Naive thymus-derived CD4-positive, alpha-beta T cell (primary cell): ENCODE data around the gene KAZN. TPM values are rescaled to one million over a fixed set of nuclear protein-coding genes. Genes with fewer than 3 reads are reported as not detected.
A peak's percentile ranks its signal among the peaks of the same experiment; 100 is the strongest.

Source experiments
- ATAC-seq: fragments of 150-1000 bp; cut with Tn5 transposase; 2 replicates; pipeline ENCODE4 v1.10.0; 2021; ENCODE audit warnings: mild to moderate bottlenecking, moderate library complexity
- CTCF ChIA-PET: fragments of 350-600 bp; sonication (Branson Sonifier 250); formaldehyde crosslinking; loops from one replicate; lab custom pipeline; 2021; ENCODE audit warnings: antibody characterized with exemption; lab: Charles Lee
- POLR2A ChIA-PET: fragments of 350-600 bp; sonication (Branson Sonifier 250); formaldehyde crosslinking; loops from one replicate; lab custom pipeline; 2021; ENCODE audit warnings: antibody characterized with exemption, inconsistent platforms; lab: Charles Lee
- DNase-seq, 9 donors: peaks; one replicate each; pipeline versions ENCODE4 v3.0.0 to v3.0.0-alpha.2; 2020 to 2022; ENCODE audit warnings: mixed read lengths in 1 of 9
- H3K27ac ChIP-seq: one replicate; pipeline ENCODE4 v1.7.0; 2013; ENCODE audit warnings: mild to moderate bottlenecking, low read depth, low read length, moderate library complexity
- H3K27me3 ChIP-seq, 2 donors: one replicate each; pipeline ENCODE4 v1.7.0; 2013; ENCODE audit warnings: low read length in 2 of 2, mild to moderate bottlenecking in 2 of 2, moderate library complexity in 2 of 2; ENCODE audit not compliant: control insufficient read depth in 2 of 2, insufficient read depth in 2 of 2
- H3K36me3 ChIP-seq, 3 experiments: 1 replicate in 2 of 3; 2 replicates in 1 of 3; pipeline ENCODE4 v1.7.0; 2013; ENCODE audit warnings: low read length in 3 of 3, mild to moderate bottlenecking in 3 of 3, moderate library complexity in 1 of 3; ENCODE audit not compliant: insufficient read depth in 3 of 3, control insufficient read depth in 2 of 3
- H3K4me1 ChIP-seq, 2 donors: one replicate each; pipeline ENCODE4 v1.7.0; 2013; ENCODE audit warnings: low read length in 2 of 2, mild to moderate bottlenecking in 2 of 2, moderate library complexity in 1 of 2; ENCODE audit not compliant: control insufficient read depth in 2 of 2, insufficient read depth in 2 of 2
- H3K4me3 ChIP-seq: 2 replicates; pipeline ENCODE4 v1.7.0; 2013; ENCODE audit warnings: mild to moderate bottlenecking, low read length
- H3K9me3 ChIP-seq, 3 experiments: 1 replicate in 2 of 3; 2 replicates in 1 of 3; pipeline ENCODE4 v1.7.0; 2013; ENCODE audit warnings: low read length in 3 of 3; ENCODE audit not compliant: control insufficient read depth in 2 of 3
- H3K27ac Mint-ChIP-seq, 9 donors: one replicate each; pipeline ENCODE4 v1.8.0; 2020 to 2022; ENCODE audit warnings: mixed read lengths in 9 of 9, mild to moderate bottlenecking in 8 of 9, moderate library complexity in 5 of 9, inconsistent platforms in 2 of 9
- H3K27me3 Mint-ChIP-seq, 5 donors: one replicate each; pipeline ENCODE4 v1.8.0; 2021 to 2022; ENCODE audit warnings: mixed read lengths in 5 of 5, mild to moderate bottlenecking in 1 of 5
- H3K36me3 Mint-ChIP-seq, 5 donors: one replicate each; pipeline ENCODE4 v1.8.0; 2020 to 2022; ENCODE audit warnings: mixed read lengths in 5 of 5, mild to moderate bottlenecking in 3 of 5, inconsistent platforms in 1 of 5
- H3K4me1 Mint-ChIP-seq, 7 donors: one replicate each; pipeline ENCODE4 v1.8.0; 2020 to 2022; ENCODE audit warnings: mixed read lengths in 7 of 7, mild to moderate bottlenecking in 3 of 7, inconsistent platforms in 1 of 7
- H3K4me3 Mint-ChIP-seq, 10 donors: one replicate each; pipeline ENCODE4 v1.8.0; 2020 to 2022; ENCODE audit warnings: mild to moderate bottlenecking in 10 of 10, mixed read lengths in 10 of 10, moderate library complexity in 6 of 10, inconsistent platforms in 2 of 10
- H3K9me3 Mint-ChIP-seq, 11 donors: one replicate each; pipeline ENCODE4 v1.8.0; 2020 to 2022; ENCODE audit warnings: mixed read lengths in 11 of 11, mild to moderate bottlenecking in 4 of 11, inconsistent platforms in 1 of 11, moderate library complexity in 1 of 11
- intact Hi-C, 2 donors: fragments of 100-400 bp; cut with micrococcal nuclease; formaldehyde crosslinking; loops; one replicate each; pipeline ENCODE4 v1.15.1; 2023
- polyA plus RNA-seq, 2 donors: library from polyadenylated mRNA; unstranded; fragments of 300-500 nt; fragmentation: Illumina TruSeq; gene quantifications; one replicate each; pipeline ENCODE4 v1.2.3, GENCODE V29; 2021
- total RNA-seq, 6 experiments: library from RNA in 5 of 6; stranded (reverse) in 5 of 6; gene quantifications; 1 replicate in 5 of 6; 2 replicates in 1 of 6; pipeline ENCODE4 v1.2.3 and lab custom pipeline; 2021 to 2026

The KAZN gene
- total and polyA plus RNA-seq, 7 experiments from 2014 or later: 0.08 to 0.87 (median 0.30) TPM

DNA sequence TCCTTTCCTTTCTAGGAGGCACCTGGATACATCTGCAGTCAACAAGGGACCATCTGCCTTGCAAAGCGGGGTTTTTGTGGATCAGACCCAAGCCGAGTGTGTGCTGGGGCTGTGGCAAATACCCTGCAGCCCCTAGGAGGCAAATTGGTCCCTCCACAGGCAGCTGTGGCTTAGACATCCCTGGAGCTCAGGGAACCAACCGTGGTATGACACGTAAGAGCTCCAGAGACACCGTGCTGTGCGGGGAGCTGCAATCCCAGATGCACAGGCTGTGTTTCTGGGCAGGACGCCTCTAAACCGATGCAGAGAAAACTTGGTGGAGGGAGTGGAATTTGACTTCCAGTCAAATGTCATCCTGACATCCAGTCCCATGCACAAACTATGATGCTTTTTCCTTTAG, 141.5 kb downstream of the KAZN start:
- POLR2A ChIA-PET: no interaction called here
- Histone ChIP-seq H3K27me3 (no peaks in the 10 kb centered on the region), H3K4me3 (no peak overlapping the region), H3K4me1 (no peaks in the 10 kb centered on the region), H3K36me3 (no peaks in the 10 kb centered on the region), H3K27ac (no peak overlapping the region), H3K9me3 (no peaks in the 10 kb centered on the region)
- peaks cover 0 to 2% (median 0%) of the 10 kb centered on the region in 11 donors for H3K9me3 Mint-ChIP-seq
- H3K36me3 Mint-ChIP-seq: peaks cover 0 to 5% (median 0%) of the 10 kb centered on the region in 5 donors
- intact Hi-C loops: no loop called here
- no peak overlapping the region for H3K4me3 Mint-ChIP-seq
- CTCF ChIA-PET: interaction anchor here (0.6 kb wide), 1 partner anchor 16 kb away, joined by 3 read pairs; no protein-coding TSS in a partner anchor
- ATAC-seq: no peak
- peaks cover 0 to 2% (median 0%) of the 10 kb centered on the region in 7 donors for H3K4me1 Mint-ChIP-seq
- peaks cover 26 to 62% (median 44%) of the 10 kb centered on the region in 5 donors for H3K27me3 Mint-ChIP-seq
- no peak overlapping the region for H3K27ac Mint-ChIP-seq
- no peak for DNase-seq

DNA sequence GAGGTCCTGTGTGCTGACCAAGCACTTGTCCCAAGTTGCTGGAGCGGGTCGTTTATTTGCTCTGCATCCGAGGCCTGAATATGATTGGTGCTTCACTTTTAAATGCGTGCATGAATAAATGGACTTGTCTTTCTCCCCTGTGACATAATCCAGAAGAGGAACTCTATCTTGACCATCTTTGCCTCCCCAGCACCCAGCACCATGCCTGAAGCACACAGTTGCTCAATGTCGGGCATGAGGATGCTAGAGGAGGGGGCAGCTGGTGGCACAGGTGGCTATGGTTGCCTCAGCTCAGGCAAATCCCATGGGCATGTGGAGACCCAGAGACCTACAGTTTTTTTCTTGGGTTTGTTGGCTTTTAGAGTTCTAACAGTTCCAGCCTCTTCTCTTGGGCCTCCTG, 142.6 kb downstream of the KAZN start:
- intact Hi-C loops: no loop called here
- H3K27me3 Mint-ChIP-seq: peaks cover 26 to 55% (median 38%) of the 10 kb centered on the region in 5 donors

DNA sequence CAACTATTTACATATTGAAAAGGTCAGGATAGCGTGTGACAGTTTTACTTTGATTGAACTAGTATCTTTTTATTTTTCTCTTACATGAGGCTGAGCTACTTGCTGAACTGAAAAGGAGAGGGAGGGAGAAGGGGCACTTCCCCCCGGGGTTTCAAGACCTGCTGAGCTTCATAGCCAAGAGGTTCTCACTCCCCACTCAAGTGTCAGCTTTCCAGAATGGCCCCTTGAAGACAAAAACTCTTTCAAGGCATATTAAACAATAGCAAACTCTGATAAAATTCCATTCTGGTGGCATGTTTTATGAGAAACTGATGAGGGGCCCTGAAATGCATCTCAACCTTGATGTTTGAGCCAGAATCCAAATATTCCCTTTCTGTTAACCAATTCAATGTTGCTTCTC, 143.0 kb downstream of the KAZN start:
- H3K36me3 ChIP-seq: no peaks in the 10 kb centered on the region

More for the DNA sequence above, 142.6 kb downstream of the KAZN start:
- Mint-ChIP-seq H3K27ac (no peak overlapping the region), H3K36me3 (peaks cover 0 to 5% (median 0%) of the 10 kb centered on the region in 5 donors), H3K4me3 (no peak overlapping the region), H3K9me3 (peaks cover 0 to 2% (median 0%) of the 10 kb centered on the region in 11 donors), H3K4me1 (peaks cover 0 to 2% (median 0%) of the 10 kb centered on the region in 7 donors)
- Histone ChIP-seq H3K4me1 (no peaks in the 10 kb centered on the region), H3K27ac (no peak overlapping the region), H3K27me3 (no peaks in the 10 kb centered on the region), H3K4me3 (no peak overlapping the region), H3K36me3 (no peaks in the 10 kb centered on the region), H3K9me3 (no peaks in the 10 kb centered on the region)
- DNase-seq: no peak
- no peak for ATAC-seq
- POLR2A ChIA-PET: no interaction called here
- CTCF ChIA-PET: no interaction called here

DNA sequence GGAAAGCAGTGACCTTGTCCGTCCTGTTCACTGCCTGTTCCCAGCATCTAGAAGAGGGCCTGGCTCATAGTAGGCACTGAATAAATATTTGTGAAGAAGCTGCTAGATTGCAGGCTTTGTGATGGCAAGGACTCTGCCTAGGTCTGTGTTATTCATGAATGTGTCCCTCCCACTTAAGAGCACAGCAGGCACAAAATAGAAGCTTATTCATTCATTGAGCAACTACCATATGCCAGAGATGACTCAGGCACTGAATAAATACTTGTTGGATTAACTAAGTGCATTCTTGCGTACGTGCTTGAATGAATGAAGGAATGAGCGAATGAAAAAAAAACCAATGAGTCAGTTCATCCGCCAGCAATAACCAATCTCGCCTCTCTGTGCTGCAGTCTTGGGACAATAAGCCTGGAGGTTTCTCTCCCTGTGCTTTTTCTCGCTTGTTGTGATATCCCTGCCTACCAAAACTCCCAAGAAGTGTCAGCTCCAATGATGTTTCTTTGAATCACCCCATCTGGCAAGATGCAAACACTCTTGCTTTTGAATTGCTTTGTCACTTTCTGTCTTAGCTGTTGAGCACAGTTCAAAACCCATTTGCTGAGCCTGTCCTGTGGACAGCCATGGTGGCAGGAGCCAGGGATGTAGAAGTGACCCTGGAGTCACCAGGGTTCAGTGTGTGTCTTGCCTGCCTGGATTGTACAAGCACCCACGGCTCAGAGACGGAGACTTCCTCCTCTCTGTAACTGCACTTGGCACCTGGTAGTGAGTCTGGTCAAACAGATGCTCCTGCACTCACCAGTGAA, 143.9 kb downstream of the KAZN start:
- DNase-seq (no peak), ATAC-seq (peak; percentile 42)
- Mint-ChIP-seq H3K4me3 (no peak overlapping the region), H3K9me3 (peaks cover 0 to 2% (median 0%) of the 10 kb centered on the region in 11 donors), H3K4me1 (peaks cover 0 to 2% (median 0%) of the 10 kb centered on the region in 7 donors), H3K36me3 (peaks cover 0 to 5% (median 0%) of the 10 kb centered on the region in 5 donors), H3K27ac (no peak overlapping the region), H3K27me3 (peaks cover 23 to 47% (median 31%) of the 10 kb centered on the region in 5 donors)
- Histone ChIP-seq H3K36me3 (no peaks in the 10 kb centered on the region), H3K27ac (no peak overlapping the region), H3K4me1 (no peaks in the 10 kb centered on the region), H3K4me3 (no peak overlapping the region), H3K27me3 (no peaks in the 10 kb centered on the region), H3K9me3 (no peaks in the 10 kb centered on the region)
- intact Hi-C loops: no loop called here
- ChIA-PET CTCF (no interaction called here), POLR2A (no interaction called here)

More for the DNA sequence above, 143.0 kb downstream of the KAZN start:
- ATAC-seq: no peak
- Histone ChIP-seq H3K27me3 (no peaks in the 10 kb centered on the region), H3K9me3 (no peaks in the 10 kb centered on the region), H3K4me3 (no peak overlapping the region), H3K4me1 (no peaks in the 10 kb centered on the region), H3K27ac (no peak overlapping the region)
- DNase-seq: no peak
- Mint-ChIP-seq H3K27ac (no peak overlapping the region), H3K27me3 (peaks cover 26 to 55% (median 38%) of the 10 kb centered on the region in 5 donors), H3K36me3 (peaks cover 0 to 5% (median 0%) of the 10 kb centered on the region in 5 donors), H3K4me1 (peaks cover 0 to 2% (median 0%) of the 10 kb centered on the region in 7 donors), H3K4me3 (no peak overlapping the region), H3K9me3 (peaks cover 0 to 2% (median 0%) of the 10 kb centered on the region in 11 donors)
- intact Hi-C loops: no loop called here
- ChIA-PET CTCF (no interaction called here), POLR2A (no interaction called here)

DNA sequence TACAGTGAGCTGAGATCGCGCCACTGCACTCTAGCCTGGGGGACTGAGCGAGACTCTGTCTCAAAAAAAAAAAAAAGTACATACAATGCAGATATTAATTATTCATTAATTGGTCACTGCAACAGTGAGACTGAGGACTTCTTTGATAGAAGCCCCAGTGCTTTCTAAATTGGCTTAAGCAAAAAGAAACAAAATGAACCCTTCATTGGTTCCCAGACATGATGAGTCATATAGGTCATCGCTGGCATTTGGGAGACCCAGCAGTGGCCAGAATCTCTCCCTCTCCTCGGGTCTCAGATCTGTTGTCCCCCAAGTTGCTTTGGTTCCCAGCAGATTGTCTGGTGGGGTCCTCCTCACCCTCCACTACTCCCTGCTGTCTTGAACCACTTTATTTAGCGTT, 144.9 kb downstream of the KAZN start:
- no peaks in the 10 kb centered on the region for H3K9me3 ChIP-seq
- Mint-ChIP-seq H3K9me3 (peaks cover 0 to 2% (median 0%) of the 10 kb centered on the region in 11 donors), H3K27ac (no peak overlapping the region), H3K4me3 (no peak overlapping the region), H3K4me1 (peaks cover 0 to 2% (median 0%) of the 10 kb centered on the region in 7 donors), H3K27me3 (peaks cover 23 to 40% (median 29%) of the 10 kb centered on the region in 5 donors), H3K36me3 (peaks cover 0 to 5% (median 0%) of the 10 kb centered on the region in 5 donors)
- ChIA-PET CTCF (no interaction called here), POLR2A (no interaction called here)
- H3K27ac ChIP-seq: no peak overlapping the region
- no peaks in the 10 kb centered on the region for H3K36me3 ChIP-seq
- no peak overlapping the region for H3K4me3 ChIP-seq
- ATAC-seq (no peak), DNase-seq (no peak)
- no peaks in the 10 kb centered on the region for H3K4me1 ChIP-seq
- intact Hi-C loops: no loop called here
- no peaks in the 10 kb centered on the region for H3K27me3 ChIP-seq

DNA sequence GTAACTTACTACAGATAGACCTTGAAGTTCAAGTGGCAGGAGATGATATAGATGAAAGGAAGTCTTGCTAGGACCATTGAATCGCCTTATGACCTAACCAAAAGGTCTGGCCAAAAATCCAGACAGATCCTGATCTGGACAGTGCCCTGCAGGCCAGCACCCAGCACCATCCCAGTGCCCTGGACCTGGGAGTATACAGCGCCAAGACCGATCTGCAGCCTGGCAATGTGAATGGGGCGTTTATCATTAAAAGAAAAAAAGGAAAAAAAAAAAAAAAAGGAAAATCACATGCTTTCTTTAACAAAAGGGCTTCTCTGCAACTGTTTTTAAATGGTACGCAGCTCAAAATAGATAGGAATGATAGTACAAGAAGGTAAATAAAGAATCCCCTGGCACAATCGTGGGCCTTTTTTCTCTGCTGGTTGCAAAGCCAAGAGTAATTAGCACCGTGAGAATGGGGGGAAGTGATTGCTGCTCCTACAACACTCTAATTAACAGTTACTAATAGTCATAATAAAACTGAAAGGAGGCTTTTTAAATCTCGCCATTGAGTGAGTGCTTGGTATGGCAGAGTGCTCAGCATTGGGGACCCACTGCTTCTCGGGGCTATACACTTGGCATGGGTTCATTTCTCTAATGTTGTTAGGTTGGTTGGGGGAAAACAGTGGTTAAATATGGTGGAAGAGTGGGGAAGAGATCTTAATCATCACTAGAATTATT, 146.7 kb downstream of the KAZN start:
- no peaks in the 10 kb centered on the region for H3K9me3 ChIP-seq
- H3K36me3 ChIP-seq: no peaks in the 10 kb centered on the region
- peaks cover 18 to 31% (median 24%) of the 10 kb centered on the region in 5 donors for H3K27me3 Mint-ChIP-seq
- peaks cover 0 to 5% (median 0%) of the 10 kb centered on the region in 5 donors for H3K36me3 Mint-ChIP-seq
- no peaks in the 10 kb centered on the region for H3K4me1 ChIP-seq
- no peak overlapping the region for H3K27ac Mint-ChIP-seq
- H3K27me3 ChIP-seq: no peaks in the 10 kb centered on the region
- DNase-seq (no peak), ATAC-seq (no peak)
- CTCF ChIA-PET: no interaction called here
- H3K4me3 ChIP-seq: no peak overlapping the region
- H3K27ac ChIP-seq: no peak overlapping the region
- H3K4me3 Mint-ChIP-seq: no peak overlapping the region
- peaks cover 0 to 2% (median 0%) of the 10 kb centered on the region in 11 donors for H3K9me3 Mint-ChIP-seq
- intact Hi-C loops: no loop called here
- POLR2A ChIA-PET: no interaction called here
- H3K4me1 Mint-ChIP-seq: peaks cover 0 to 2% (median 0%) of the 10 kb centered on the region in 7 donors
